ELF-1 (cell line): ENCODE data around the gene RAB15.
"Not testable (repeated sequence)": the region's sequence is repeated elsewhere in the genome, so short reads cannot be mapped to it uniquely, and the experiment has no call there.

Experiments
- DNase-seq: peaks from one replicate; pipeline ENCODE4 v3.0.0-alpha.2; 2016; ENCODE audit warnings: low read depth, low spot score

The RAB15 gene

GRCh38 chr14:64937821-64938193 lies 34.3 kb downstream of the RAB15 start:
- DNase-seq, result no peak

- DNase-seq, result no peak
Observed at GRCh38 chr14:64937171-64937820, 34.8 kb downstream of the RAB15 start.

DNA sequence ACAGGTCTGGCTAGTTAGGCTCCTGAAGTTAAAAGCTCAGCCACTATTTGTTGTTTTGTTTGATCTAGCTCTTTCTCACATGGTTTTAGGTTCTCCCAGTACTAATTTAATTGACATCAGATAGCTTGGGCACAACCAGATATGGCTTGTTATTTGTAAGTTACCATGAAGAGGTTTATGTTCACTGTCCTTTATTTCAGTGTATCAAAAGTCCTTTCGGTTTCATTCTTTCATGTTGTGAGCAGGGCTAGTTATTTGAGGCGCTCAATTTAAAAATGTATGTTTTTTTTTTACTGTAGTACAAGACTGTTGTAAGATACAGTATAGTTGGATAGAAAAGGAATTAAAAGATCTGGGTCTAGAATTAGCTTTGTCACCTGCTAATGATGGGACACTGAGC lies 36.6 kb downstream of the RAB15 start:
- DNase-seq, result no peak

- DNase-seq, result no peak
Observed at GRCh38 chr14:64934338-64934929, 37.7 kb downstream of the RAB15 start.

GRCh38 chr14:64932231-64932630 lies 39.9 kb downstream of the RAB15 start:
- DNase-seq, result no peak

GRCh38 chr14:64931123-64931522 lies 41.0 kb downstream of the RAB15 start:
- DNase-seq, result no peak

DNA sequence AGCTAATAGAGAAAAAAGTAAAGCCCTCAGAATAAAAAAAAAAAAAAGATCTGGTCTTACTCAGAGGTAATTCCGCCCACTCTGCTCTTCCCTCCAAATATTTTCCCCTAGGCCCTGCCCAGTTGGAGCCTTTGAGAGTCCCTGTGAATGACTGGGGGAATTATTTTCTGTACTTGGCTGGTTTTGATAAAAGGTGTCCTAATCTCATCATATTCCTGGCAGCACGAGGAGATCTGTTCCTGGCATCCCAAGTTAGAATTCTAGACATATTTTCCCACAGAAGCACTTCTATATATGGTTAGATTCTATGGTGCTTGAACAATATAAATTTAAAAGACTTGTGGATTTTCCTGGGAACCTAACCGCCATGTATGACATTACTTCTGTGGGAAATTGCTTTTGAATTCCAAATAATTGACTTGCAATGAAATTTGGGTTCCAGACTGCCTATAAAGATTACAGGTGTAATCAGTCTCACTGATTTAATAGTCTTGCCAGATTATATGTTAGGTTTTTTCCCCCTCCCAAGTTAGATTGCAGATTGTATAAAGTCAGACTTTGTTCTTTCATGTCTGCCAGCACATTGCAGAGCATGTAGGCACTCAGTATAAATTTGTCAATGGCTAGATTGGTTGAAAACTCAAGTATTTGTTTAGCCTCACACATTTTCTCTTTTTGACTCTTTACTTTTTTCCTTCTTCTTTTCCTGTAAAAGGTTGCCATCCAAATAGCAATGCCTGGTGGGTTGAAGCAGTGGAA lies 41.9 kb downstream of the RAB15 start:
- DNase-seq, result no peak

DNA sequence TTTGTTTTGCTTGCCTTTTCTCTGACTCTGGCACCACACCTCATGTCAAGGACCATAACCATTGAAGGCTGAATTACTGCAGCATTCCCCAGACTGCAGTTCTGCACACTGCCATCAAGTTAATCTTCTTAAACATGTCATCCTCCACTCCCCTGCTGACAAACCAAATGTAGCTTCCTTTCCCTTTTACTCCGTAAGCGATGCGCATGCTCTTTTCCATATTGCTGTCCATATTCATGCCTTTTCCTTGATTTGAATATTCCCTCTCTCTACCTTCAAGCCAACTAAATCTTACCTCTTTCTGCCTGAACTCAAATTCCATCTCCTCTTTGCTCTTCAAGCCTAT lies 43.1 kb downstream of the RAB15 start:
- no peak for DNase-seq

GRCh38 chr14:64928239-64929013 lies 43.7 kb downstream of the RAB15 start:
- no peak for DNase-seq

- DNase-seq, result no peak
Observed at GRCh38 chr14:64927031-64927430, 45.1 kb downstream of the RAB15 start.

GRCh38 chr14:64926398-64926995 lies 45.6 kb downstream of the RAB15 start:
- no peak for DNase-seq

- no peak for DNase-seq
Observed at GRCh38 chr14:64923015-64923414, 49.1 kb downstream of the RAB15 start.

DNA sequence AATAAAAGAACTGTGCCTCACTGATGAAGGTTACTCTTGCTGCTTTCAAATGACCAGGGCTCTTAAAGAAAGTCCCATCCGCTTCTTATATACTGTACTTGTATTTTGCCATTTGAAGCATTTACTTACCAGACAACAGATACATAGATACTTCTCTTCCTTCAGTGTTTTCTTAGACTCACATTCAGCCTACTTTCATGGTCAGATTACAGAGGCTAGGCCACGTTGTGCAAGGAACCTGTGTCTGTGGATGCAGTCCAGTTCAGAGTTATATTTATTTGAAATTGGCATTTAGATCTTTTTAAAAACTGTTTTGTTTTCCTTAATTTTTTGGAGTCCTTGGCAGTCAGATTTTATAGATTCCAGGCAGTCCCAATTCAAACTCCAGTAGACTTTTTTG lies 51.7 kb downstream of the RAB15 start:
- DNase-seq, result no peak

- no peak for DNase-seq
Observed at GRCh38 chr14:64919618-64920017, 52.5 kb downstream of the RAB15 start.

GRCh38 chr14:64919215-64919614 lies 52.9 kb downstream of the RAB15 start:
- DNase-seq, result no peak

DNA sequence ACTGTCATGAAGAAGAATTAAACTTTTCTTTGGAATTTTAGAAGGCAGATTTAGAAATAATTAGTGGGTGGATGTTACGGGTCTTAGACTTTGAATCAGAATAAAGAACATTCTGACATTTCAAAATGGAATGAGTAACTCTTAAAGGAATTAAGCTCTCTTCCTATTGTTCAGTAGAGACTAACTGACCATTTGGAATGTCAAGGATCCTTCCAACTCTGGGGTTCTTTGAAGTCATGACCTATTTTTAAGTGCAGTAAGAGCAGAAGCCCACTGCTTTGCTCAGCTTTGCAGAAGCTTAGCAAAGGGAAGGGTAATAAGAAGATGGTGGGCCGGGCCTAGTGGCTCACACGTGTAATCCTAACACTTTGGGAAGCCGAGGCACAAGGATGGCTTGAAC lies 53.9 kb downstream of the RAB15 start:
- DNase-seq, result no peak

DNA sequence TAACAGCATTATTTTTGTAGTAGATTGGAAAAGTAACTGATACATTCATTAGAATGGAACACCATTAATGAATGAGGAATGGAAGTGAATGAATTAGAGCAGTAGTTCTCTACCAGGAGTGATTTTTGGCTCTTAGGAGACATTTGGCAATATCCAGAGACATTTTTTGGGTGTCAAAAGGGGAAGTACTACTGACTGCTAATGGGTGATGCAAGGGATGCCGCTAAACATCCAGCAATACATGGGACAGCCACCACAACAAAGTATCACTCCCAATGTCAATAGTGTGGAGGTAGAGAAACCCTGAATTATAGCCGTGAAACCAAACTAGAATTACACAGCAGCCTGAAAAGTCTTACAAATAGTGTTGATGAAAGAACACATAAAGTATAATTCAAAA lies 56.3 kb downstream of the RAB15 start:
- DNase-seq, result no peak

GRCh38 chr14:64915029-64915424 lies 57.1 kb downstream of the RAB15 start:
- no peak for DNase-seq

DNA sequence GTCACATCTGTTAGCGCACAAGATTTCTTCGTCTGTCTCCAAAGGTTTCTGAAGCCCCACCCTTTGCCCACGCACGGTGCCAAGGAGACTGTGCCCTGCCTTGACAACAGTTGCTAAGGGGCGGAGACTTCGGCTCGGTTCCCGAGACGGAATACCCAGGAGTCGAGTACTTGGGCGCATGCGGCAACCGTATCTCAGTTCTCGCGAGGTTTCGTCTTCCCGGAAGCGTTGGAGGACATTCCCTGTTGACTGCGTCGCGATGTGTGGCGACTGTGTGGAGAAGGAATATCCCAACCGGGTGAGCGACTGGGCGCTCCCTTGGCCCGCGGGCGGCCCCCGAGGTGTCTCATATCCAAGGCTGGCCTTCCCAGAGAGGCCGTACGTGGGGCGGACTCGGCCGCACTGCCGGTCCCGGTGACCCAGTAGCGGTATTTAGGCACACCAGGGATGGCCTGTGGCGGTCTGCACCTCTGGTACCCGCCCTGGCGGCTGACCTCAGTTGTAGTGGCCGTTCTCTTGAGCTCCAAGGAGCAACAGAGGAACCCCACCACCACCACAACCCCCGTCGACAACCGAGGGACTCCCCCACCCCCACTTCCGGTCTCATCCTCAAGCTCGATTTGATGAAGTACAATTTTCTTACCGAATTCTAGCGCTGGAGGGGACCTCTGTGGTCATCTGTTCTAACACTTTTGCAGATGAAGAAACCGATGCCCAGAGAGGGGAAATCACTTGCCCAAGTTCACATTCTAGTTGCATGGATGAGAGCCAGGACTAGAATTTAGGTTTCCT lies 57.7 kb downstream of the RAB15 start, which contains the start of gene CHURC1:
Gene CHURC1, plus strand, starts transcription at position 219 of the 792 bp plus-strand sequence. Its CDS starts 41 bp downstream, at position 260.
- peak; percentile 97 for DNase-seq

DNA sequence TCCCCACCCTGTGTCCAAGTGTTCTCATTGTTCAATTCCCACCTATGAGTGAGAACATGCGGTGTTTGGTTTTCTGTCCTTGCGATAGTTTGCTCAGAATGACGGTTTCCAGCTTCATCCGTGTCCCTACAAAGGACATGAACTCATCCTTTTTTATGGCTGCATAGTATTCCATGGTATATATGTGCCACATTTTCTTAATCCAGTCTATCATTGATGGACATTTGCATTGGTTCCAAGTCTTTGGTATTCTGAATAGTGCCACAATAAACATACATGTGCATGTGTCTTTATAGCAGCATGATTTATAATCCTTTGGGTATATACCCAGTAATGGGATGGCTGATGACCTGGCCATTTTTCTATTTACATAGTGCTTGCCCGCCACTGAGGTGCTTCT lies 58.7 kb downstream of the RAB15 start:
- DNase-seq, result not testable (repeated sequence)

GRCh38 chr14:64912261-64912660 lies 59.9 kb downstream of the RAB15 start:
- no peak for DNase-seq
